GM12892 (cell line): ENCODE measurements around the gene VAPA.

Experiments
- DNase-seq: peaks from one replicate; pipeline ENCODE4 v3.0.0; 2011; ENCODE audit not compliant: insufficient read length
- FAIRE-seq: peaks from 2 replicates; lab custom pipeline; 2011; peaks lifted over from hg19 to GRCh38; lab: Jason Lieb, UNC
- POLR2A ChIP-seq: IDR thresholded peaks from 2 replicates; pipeline ENCODE4 v1.6.1; 2011; ENCODE audit warnings: low read depth, low read length, control low read depth
- POLR2AphosphoS5 ChIP-seq: IDR thresholded peaks from 2 replicates; pipeline ENCODE4 v1.6.1; 2011; ENCODE audit warnings: low read depth, low read length, control low read depth
- TAF1 ChIP-seq: IDR thresholded peaks from 2 replicates; pipeline ENCODE4 v1.6.1; 2011; ENCODE audit warnings: low read depth, mild to moderate bottlenecking, control low read depth, low read length, borderline replicate concordance

The VAPA gene

GRCh38 chr18:9876212-9876866, 37.5 kb upstream of the VAPA start:
- no peak for DNase-seq
- no peak for TF ChIP-seq POLR2A
- no peak for TF ChIP-seq POLR2AphosphoS5
- TF ChIP-seq TAF1: no peak
- FAIRE-seq: no peak

- no peak for DNase-seq
- no peak for FAIRE-seq
- TF ChIP-seq TAF1 (no peak), POLR2A (no peak), POLR2AphosphoS5 (no peak)
Observed at GRCh38 chr18:9876867-9877654, 36.8 kb upstream of the VAPA start.

GRCh38 chr18:9877655-9878014, 36.2 kb upstream of the VAPA start:
- DNase-seq (no peak), FAIRE-seq (no peak)
- no peak for TF ChIP-seq POLR2A
- TF ChIP-seq TAF1: no peak
- no peak for TF ChIP-seq POLR2AphosphoS5

GRCh38 chr18:9878095-9878494, 35.7 kb upstream of the VAPA start:
- DNase-seq (no peak), FAIRE-seq (no peak)
- TF ChIP-seq POLR2AphosphoS5 (no peak), TAF1 (no peak), POLR2A (no peak)

GRCh38 chr18:9878783-9879242, 35.0 kb upstream of the VAPA start:
- no peak for TF ChIP-seq TAF1
- TF ChIP-seq POLR2A: no peak
- no peak for TF ChIP-seq POLR2AphosphoS5
- no peak for DNase-seq
- FAIRE-seq: no peak

GRCh38 chr18:9884090-9884489, 29.7 kb upstream of the VAPA start:
- no peak for TF ChIP-seq POLR2A
- TF ChIP-seq TAF1: no peak
- TF ChIP-seq POLR2AphosphoS5: no peak
- no peak for DNase-seq
- FAIRE-seq: no peak

- no peak for TF ChIP-seq POLR2AphosphoS5
- no peak for TF ChIP-seq POLR2A
Observed at GRCh38 chr18:9884532-9885140, 29.2 kb upstream of the VAPA start.

GRCh38 chr18:9885170-9886004, 28.4 kb upstream of the VAPA start, which contains the start of gene TXNDC2:
Gene TXNDC2, plus strand, starts transcription at chr18:9885973. Its CDS starts 708 bp downstream, at chr18:9886681.
- DNase-seq (no peak), FAIRE-seq (no peak)
- TF ChIP-seq POLR2AphosphoS5 (no peak), POLR2A (no peak), TAF1 (no peak)

More at GRCh38 chr18:9884532-9885140, 29.2 kb upstream of the VAPA start:
- no peak for FAIRE-seq
- no peak for DNase-seq

GRCh38 chr18:9886005-9886348, 27.8 kb upstream of the VAPA start:
- FAIRE-seq (no peak), DNase-seq (no peak)
- TF ChIP-seq TAF1 (no peak), POLR2AphosphoS5 (no peak), POLR2A (no peak)

- DNase-seq (no peak), FAIRE-seq (no peak)
- TF ChIP-seq TAF1: no peak
- TF ChIP-seq POLR2A: no peak
- no peak for TF ChIP-seq POLR2AphosphoS5
Observed at GRCh38 chr18:9887992-9888391, 25.8 kb upstream of the VAPA start.

- DNase-seq (no peak), FAIRE-seq (no peak)
- TF ChIP-seq POLR2A (no peak), POLR2AphosphoS5 (no peak), TAF1 (no peak)
Observed at GRCh38 chr18:9890196-9890595, 23.6 kb upstream of the VAPA start.
